GM23248 (cell line): ENCODE data around the gene RBPMS2.

Experiments used
- EZH2 ChIP-seq: fragments of 200-600 bp; sonication (generic); IDR thresholded peaks from 2 replicates; pipeline ENCODE4 v1.6.1; 2018; ENCODE audit warnings: antibody characterized with exemption, mild to moderate bottlenecking; ENCODE audit not compliant: insufficient read depth, poor library complexity, severe bottlenecking
- EZH2phosphoT487 ChIP-seq: fragments of 200-600 bp; sonication (generic); IDR thresholded peaks from 2 replicates; pipeline ENCODE4 v1.6.1; 2018; ENCODE audit warnings: antibody characterized with exemption, moderate library complexity, mild to moderate bottlenecking, low read depth; ENCODE audit not compliant: insufficient read depth

- TF ChIP-seq EZH2phosphoT487, result no peak
- TF ChIP-seq EZH2, result no peak
Observed at GRCh38 chr15:64782751-64783150, 7.4 kb upstream of the RBPMS2 start.
